ENCODE results near the gene REXO1.
"Not testable (repeated sequence)": the region's sequence is repeated elsewhere in the genome, so short reads cannot be mapped to it uniquely, and the experiment has no call there.

REXO1 gene

GRCh38 chr19:1848399-1849131 is at the start of gene REXO1:
TSS of gene REXO1 (minus strand) at chr19:1848483. CDS start at chr19:1848358, 125 bp downstream.
- peak; percentile 99 for DNase-seq

- DNase-seq = no peak
Observed at GRCh38 chr19:1896508-1896907, 48.2 kb upstream of the REXO1 start.

GRCh38 chr19:1893791-1894190 is 45.5 kb upstream of the REXO1 start:
- no peak for DNase-seq

- DNase-seq = no peak
Observed at GRCh38 chr19:1889907-1890306, 41.6 kb upstream of the REXO1 start.

- no peak for DNase-seq
Observed at GRCh38 chr19:1888385-1888784, 40.1 kb upstream of the REXO1 start.

GRCh38 chr19:1886360-1886759 is 38.1 kb upstream of the REXO1 start:
- not testable (repeated sequence) for DNase-seq

GRCh38 chr19:1885398-1886119 is 37.3 kb upstream of the REXO1 start, which contains the start of gene ABHD17A:
TSS of gene ABHD17A (minus strand) at chr19:1885496. CDS start at chr19:1881566, 3,930 bp downstream.
- DNase-seq = peak; percentile 97

- no peak for DNase-seq
Observed at GRCh38 chr19:1884719-1885334, 36.5 kb upstream of the REXO1 start.

- DNase-seq = peak; percentile 65
Observed at GRCh38 chr19:1884291-1884718, 36.0 kb upstream of the REXO1 start.

GRCh38 chr19:1883784-1884183 is 35.5 kb upstream of the REXO1 start:
- no peak for DNase-seq

- no peak for DNase-seq
Observed at GRCh38 chr19:1882786-1883692, 34.8 kb upstream of the REXO1 start.

GRCh38 chr19:1882089-1882785 is 34.0 kb upstream of the REXO1 start:
- DNase-seq = peak; percentile 67

- not testable (repeated sequence) for DNase-seq
Observed at GRCh38 chr19:1881393-1882088, 33.3 kb upstream of the REXO1 start.

GRCh38 chr19:1880611-1881392 is 32.5 kb upstream of the REXO1 start:
- DNase-seq = no peak

- DNase-seq = not testable (repeated sequence)
Observed at GRCh38 chr19:1879982-1880381, 31.7 kb upstream of the REXO1 start.

GRCh38 chr19:1878583-1878982 is 30.3 kb upstream of the REXO1 start:
- not testable (repeated sequence) for DNase-seq

- DNase-seq = not testable (repeated sequence)
Observed at GRCh38 chr19:1877280-1877660, 29.0 kb upstream of the REXO1 start.

GRCh38 chr19:1876496-1877279 is 28.4 kb upstream of the REXO1 start:
- DNase-seq = not testable (repeated sequence)

GRCh38 chr19:1875646-1876495 is 27.6 kb upstream of the REXO1 start:
- DNase-seq = peak; percentile 85
